HG03066 (cell line): ENCODE data around the gene ANKRD18B.
"Not testable (repeated sequence)": the region's sequence is repeated elsewhere in the genome, so short reads cannot be mapped to it uniquely, and the experiment has no call there.

Experiments used
- ATAC-seq: cut with Tn5 transposase; IDR thresholded peaks from one replicate; pipeline ENCODE4 v1.9.1; 2021; ENCODE audit warnings: low read depth; ENCODE audit not compliant: unreplicated experiment

The ANKRD18B gene

DNA sequence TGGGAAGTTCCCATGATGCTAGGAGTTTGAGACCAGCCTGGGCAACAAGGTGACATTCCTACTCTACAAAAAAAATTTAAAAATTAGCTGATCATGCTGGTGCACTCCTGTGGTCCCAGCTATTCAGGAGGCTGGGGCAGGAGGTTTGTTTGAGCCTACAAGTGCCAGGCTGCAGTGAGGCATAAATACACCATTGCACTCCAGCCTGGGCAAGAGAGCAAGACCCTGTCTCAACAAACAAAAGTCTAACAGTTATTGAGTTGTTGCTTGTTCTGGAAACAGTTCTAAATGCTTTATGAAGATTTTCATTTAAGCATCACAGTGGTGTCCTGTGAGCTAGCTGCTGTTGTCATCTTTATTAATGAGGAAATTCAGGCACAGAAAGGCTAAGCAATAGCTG lies 4.0 kb downstream of the ANKRD18B start:
- not testable (repeated sequence) for ATAC-seq

DNA sequence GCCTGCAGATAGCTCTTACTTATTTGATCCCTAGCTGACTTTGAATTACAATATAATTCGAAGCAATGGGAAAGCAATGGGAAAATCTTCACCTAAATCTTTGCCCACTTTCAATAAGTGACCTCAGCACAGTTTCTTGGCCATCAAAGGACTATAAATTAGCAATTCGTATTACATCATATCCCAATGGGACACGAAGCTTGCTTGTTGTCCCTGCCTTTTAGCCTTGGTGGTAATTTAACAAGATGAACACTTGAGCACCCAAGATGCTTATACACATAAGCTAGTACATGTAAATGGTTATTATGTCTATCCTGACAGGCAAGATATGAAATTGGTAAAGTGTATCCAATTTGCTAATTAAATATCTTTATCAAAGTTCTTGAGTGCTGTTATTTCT lies 9.9 kb downstream of the ANKRD18B start:
- ATAC-seq = not testable (repeated sequence)

DNA sequence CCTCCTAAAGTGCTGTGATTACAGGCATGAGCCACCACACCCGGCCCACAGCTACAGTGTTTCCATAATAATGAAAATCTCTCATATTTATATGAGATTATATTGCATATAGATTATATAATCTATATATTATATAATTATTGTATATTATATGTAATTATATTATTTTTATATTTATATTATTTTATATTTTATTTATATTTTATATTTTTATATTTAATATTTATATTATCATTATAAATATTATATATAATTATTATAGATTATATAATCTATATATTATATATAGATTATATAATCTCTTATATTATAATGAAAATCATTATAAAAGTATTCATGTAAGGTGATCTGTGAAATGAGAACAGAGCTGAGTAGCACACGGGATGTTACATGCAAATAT lies 11.5 kb downstream of the ANKRD18B start:
- no peak for ATAC-seq

DNA sequence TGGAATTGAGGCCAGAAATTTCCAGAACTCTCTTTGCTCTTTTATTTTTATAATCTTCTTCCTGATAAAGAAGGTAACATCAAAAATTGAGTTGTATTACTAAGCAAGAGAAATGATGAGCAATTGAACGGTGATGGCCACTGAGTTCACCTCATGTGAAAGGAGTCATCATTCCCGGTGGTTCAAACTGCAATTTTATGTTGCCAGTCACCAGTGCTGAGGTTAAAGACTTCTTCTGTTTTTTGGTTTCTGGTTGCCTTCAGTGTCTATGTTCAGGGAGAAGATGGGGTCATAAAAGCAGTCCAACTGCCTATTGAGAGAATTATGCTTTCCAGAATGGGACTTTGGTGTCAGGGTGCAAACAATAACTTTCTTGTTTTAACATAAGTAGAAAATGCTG lies 19.4 kb downstream of the ANKRD18B start:
- not testable (repeated sequence) for ATAC-seq

DNA sequence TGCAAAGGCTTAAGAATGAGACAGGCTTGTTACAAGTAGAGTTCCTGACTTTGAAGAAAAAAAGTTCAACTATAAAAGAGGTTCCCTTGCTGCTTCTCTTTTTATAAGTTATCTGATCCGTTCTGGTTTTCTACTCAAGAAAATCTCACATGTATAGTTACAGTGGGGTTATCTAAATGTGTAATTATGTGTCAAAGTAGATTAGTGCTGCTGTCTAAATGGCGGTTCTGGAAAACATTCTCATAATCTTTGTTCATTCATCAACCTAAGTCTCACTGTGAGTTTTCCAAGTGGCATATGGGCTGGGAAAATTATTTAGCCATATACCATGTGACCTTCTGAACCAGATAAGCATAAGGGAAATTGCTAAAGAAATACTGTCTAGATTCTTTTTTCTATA lies 21.7 kb downstream of the ANKRD18B start:
- ATAC-seq = not testable (repeated sequence)

DNA sequence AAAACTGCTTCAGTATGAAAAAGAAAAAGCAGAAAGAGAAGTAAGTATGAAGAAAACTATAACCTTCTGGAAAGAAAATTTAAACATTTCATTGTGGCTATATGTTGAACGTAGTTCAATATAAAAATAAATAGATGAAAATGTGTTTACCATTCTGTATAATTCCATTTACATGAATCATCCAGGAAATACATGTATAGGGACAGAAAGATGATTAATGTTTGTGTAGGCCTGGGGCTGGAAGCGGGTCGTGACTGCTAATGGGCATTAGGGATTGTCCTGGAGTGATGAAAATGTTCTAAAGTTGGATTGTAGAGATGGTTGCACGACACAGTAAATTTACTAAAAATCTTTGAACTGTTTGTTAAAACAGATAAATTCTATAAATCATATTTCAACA lies 24.8 kb downstream of the ANKRD18B start:
- ATAC-seq = not testable (repeated sequence)

DNA sequence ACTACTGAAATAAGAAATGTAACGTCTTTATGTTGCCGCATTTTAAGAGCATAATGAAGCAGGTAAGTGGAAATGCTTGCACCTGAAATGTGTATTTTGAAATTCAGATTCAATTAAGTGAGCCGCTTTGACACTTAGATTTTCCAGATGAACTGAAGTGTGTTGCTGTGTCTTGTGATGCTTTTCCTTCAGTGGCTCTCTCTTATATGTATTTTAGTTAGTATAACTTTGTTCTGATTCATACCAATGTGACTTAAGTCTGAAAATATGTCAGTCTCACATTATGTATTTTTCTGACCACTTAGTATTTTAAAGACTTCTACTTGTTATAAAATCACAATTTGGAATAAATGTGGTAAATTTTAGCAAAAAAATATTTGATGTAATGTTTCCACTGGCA lies 25.4 kb downstream of the ANKRD18B start:
- not testable (repeated sequence) for ATAC-seq

DNA sequence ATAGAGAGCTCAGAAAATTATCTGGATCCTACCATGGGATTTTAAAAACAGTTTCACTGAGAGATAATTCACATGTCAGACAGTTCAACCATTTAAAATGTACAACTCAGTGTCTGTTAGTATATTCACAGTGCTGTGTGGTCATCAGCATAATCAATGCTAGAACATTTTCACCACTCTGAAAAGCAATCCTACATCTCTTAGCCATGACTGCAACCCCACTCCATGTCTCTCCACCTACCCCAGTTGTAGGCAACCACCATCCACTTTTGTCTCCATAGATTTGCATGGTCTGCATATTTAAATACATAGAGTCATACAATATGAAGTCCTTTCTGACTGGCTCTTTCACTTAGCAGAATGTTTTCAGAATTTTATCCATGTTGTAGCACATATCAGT lies 27.1 kb downstream of the ANKRD18B start:
- ATAC-seq = not testable (repeated sequence)

DNA sequence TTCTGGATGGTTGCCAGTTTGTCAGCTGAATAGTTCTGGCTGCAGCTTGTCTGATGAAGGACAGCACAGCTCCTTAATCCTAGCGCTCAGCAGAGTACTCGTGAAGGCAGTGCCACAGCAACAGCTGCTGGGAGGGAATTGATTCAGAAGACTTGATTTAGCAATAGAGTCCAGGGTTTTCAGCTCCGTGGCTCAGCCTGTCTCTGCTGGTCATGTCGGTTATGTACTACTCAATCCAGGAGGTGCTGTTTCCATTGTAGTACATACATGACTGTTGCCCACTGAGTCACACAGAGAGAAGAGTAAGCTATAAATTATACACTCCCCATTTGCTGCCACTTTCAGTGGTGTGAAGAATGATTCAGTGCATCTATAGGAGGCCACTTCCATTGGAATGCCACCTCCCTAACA lies 28.3 kb downstream of the ANKRD18B start:
- ATAC-seq = not testable (repeated sequence)

DNA sequence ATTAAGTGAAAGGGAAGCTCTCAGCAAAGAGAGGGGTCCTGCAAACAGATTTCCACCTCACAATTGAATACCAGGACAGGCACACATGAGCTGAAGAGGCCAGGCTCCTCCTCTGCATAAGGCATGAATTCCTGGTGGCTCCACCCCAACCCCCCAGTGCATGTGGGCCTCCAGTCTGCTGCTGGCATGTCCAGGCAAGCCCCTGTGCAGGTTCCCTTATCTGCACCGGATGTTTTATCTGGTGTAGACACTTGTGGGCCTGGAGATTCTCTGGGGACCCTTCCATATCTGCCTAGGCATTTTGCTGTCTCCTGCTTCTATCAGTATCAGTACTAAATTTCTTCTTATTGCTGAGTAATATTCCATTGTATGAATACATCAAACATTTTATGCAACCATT lies 36.2 kb downstream of the ANKRD18B start:
- ATAC-seq = not testable (repeated sequence)

DNA sequence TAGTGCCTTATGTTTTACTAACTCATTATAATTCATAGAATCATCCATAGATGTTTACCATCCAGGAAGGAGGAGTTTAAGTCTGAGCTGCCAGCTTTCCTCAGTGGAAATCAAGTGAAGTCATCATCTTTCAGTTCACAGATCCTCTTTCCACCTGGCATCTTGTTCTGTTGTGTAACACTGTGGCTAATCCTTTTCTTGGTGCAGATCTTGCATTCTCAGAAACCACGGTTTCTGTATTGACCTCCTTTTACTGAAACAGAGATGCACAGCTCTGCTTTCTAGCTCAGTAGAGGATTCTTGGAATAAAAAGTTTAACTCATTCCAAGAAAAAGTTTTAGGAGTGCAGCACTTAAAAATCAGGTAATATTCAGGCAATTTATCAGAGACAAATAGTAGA lies 38.1 kb downstream of the ANKRD18B start:
- ATAC-seq = not testable (repeated sequence)

DNA sequence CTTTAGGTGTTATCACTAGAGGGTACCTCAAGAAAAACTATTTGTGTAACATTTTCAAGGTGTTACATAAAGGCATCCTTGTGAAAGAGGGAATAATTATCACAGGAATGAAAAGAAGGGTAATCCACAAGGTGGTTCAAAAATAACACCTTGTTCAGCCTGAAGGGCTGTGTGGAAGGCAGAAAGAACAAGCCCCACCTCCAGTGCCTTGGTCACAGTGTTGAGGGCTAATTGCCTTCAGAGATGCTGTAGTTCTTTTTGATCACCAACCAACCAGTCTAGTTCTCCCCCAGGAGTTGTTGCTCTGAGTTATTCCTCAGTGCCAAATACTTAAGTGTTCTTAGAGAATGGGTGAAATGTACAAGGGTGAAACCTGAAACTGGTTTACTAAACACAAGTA lies 43.7 kb downstream of the ANKRD18B start:
- ATAC-seq = not testable (repeated sequence)

DNA sequence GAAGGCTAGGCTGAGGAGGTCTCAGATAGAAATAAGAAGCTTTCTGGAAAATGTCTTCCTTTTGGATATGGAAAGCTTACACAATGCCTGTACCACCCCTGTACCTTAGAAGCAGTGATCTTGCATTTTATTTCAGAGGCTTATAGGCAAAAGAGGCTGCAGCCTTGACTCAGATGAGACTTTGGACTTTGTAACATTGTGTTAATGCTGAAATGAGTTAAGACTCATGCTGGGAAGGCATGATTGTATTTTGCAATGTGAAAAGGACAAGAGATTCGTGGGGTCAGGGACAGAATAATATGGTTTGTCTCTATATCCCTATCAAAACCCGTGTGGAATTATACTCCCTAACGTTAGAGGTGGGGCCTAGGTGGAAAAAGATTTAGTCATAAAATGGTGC lies 53.7 kb downstream of the ANKRD18B start:
- not testable (repeated sequence) for ATAC-seq

DNA sequence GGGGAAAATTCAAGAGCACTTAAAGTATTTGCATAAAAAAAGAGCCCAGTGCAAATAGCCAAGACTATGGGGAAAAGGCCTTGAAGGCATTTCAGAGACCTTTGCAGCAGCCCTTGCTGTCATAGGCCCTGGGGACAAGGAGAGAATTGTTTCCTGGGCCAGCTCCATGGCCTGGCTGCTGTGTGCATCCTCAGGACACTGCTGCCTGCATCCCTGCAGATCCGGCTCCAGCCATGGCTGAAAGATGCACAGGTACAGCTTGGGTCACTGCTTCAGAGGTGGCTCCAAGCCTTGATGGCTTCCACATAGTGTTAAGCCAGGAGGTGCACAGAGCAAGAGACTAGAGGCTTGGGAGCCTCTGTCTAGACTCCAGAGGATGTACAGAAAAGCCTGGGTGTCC lies 55.9 kb downstream of the ANKRD18B start:
- ATAC-seq = not testable (repeated sequence)

DNA sequence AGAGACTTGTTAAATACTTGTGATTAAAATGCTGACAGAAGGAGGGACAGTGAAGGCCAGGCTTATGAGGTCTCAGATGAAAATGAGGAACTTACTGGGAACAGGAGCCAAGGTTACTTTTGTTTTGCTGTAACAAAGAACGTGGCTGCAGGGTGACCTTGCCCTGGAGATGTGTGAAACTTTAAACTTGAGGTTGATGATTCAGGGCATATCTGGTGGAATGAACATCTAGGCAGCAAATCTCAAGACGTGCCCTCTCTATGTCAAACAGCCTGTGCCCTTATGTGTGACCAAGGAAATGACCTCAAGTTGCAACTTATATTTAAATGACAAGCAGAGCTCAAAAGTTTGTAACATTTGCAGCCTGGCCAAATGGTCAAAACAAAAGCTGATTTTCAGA lies 58.6 kb downstream of the ANKRD18B start:
- not testable (repeated sequence) for ATAC-seq

DNA sequence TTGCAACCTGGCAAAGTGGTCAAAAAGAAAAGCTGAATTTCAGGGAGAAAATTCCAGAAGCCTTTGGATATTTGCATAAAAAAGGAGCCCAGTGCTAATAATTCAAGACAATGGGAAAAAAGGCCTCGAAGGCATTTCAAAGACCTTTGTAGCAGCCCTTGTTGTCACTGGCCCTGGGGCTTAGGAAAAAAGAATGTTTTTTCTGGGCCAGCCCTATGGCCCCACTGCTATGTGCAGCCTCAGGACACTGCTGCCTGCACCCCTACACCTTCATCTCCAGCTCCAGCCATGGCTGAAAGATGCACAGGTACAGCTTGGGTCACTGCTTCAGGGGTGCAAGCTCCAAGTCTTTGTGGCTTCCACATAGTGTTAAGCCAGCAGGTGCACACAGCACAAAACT lies 62.1 kb downstream of the ANKRD18B start:
- ATAC-seq = not testable (repeated sequence)

DNA sequence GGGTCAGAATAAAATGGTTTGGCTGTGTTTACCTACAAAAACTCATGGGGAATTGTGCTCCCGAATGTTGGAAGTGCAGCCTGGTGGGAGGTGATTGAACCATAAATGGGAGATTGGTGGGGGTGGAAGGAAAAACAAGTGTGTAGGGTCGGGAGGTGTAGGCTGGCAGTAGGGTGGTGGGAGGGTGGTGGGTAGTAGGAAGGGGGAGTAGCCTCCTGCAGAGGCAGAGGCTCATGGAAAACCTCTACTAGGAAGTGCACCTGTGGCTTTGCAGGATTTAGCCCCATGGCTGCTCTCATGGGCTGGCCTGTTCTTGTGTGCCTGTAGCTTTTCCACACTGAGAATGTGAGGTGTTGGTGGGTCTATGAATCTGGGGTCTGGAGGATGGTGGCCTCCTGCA lies 63.7 kb downstream of the ANKRD18B start:
- ATAC-seq = not testable (repeated sequence)

DNA sequence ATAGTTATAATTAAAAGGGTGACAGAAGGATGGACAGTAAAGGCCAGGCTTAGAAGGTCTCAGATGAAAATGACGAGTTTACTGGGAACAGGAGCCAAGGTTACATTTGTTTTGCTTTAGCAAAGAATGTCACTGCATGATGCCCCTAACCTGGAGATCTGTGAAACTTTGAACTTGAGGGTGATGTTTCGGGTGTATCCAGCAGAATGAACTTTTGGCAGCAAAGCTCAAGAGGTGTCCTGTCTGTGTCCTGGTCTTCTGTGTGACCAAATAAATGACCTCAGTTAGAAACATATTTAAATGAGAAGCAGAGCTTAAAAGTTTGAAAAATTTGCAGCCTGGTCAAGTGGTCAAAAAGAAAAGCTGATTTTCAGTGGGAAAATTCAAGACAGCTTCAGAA lies 64.8 kb downstream of the ANKRD18B start:
- not testable (repeated sequence) for ATAC-seq

DNA sequence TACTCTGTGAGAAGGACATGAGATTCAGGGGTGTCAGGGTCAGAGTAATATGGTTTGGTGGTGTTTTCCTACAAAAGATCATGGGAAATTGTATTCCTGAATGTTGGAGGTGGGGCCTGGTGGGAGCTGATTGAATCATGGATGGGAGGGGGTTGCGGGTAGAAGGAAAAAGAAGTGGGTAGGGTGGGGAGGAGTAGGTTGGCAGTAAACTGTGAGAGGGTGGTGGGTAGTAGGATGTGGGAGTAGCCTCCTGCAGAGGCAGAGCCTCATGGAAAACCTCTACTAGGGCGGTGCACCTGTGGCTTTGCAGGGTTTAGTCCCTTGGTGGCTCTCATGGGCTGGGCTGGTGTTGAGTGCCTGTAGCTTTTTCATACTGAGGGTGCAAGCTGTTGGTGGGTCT lies 66.8 kb downstream of the ANKRD18B start:
- not testable (repeated sequence) for ATAC-seq

DNA sequence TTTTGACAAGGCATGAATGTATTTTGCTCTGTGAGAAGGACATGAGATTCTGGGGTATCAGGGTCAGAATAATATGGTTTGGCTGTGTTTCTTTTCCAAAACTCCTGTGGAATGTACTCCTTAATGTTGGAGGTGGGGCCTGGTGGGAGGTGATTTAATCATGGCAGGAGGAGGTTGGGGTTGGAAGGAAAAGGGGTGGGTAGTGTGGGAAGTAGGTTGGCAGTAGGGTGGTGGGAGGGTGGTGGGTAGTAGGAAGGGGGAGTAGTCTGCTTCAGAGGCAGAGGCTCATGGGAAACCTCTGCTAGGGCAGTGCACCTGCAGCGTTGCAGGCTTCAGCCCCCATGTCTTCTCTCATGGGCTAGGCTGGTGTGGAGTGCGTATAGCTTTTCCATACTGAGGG lies 72.9 kb downstream of the ANKRD18B start:
- not testable (repeated sequence) for ATAC-seq

DNA sequence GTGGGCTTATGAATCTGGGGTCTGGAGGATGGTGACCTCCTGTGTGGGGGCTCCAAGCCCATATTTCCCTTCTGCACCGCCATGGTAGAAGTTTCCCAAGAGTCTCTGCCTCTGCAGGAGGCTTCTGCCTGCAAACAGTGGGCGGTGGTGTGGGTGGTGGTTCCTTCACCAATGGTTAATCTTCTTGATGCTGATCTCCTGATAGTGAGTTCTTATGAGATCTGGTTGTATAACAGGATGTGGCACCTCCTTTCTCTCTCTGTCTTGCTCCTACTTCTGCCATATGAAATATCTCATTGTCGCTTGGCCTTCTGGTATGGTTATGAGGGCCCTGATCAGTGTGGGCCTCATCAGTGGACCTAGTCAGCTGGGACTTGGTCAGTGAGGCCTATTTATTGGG lies 73.3 kb downstream of the ANKRD18B start:
- ATAC-seq = not testable (repeated sequence)

DNA sequence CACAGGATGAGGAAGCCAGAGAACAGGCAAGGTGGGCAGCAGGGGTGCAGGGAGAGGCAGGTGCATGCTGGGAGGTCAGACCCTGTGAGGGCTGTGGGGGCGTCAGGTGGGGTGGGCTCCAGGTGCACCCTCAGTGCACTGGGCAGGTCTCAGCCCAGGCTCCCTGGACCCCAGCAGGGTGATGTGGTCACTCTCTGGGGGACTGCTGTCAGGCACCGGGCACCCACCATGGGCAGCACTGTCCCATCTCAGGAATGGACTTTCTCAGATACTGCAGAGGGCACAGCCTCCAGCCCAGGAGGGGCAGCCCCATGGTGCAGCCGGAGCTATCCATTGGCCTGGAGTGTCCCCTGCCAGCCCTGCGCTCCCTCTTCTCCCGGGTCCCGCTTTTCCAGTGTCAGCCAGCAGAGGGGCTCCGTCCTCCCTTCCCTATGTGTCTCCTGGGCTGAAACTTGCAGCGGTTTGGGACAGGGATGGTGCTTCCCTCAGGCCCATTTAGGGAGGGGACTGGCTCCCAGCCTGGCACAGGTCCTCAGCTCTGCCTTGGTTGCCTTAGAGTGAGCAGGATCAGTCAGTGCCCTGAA lies 74.8 kb downstream of the ANKRD18B start:
- ATAC-seq = not testable (repeated sequence)

DNA sequence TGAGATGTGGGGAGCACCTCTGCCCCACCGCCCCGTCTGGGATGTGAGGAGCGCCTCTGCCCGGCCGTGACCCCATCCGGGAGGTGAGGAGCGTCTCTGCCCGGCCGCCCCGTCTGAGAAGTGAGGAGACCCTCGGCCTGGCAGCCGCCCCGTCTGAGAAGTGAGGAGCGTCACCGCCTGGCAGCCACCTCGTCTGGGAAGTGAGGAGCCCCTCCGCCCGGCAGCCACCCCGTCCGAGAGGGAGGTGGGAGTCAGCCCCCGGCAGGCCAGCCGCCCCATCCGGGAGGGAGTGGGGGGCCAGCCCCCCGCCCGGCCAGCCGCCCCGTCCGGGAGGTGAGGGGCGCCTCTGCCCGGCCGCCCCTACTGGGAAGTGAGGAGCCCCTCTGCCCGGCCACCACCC lies 76.9 kb downstream of the ANKRD18B start:
- not testable (repeated sequence) for ATAC-seq
